Liver (tissue), 3 donors: ENCODE data around the gene MVB12A.

Experiments used
- CTCF ChIP-seq: fragments of 150-350 bp; IDR thresholded peaks from 2 replicates; pipeline ENCODE4 v1.5.1; 2017; ENCODE audit warnings: improper control_type of control experiment, low read depth, low read length; ENCODE audit not compliant: missing input control
- GABPA ChIP-seq, 2 donors: IDR thresholded peaks in 1 of 2; conservative IDR thresholded peaks in 1 of 2; 2 replicates each; pipeline ENCODE4 v1.6.1; 2016; ENCODE audit warnings: antibody characterized with exemption in 2 of 2, mild to moderate bottlenecking in 1 of 2, moderate library complexity in 1 of 2
- JUND ChIP-seq, 2 donors: IDR thresholded peaks; 2 replicates each; pipeline ENCODE4 v1.6.1; 2016; ENCODE audit warnings: antibody characterized with exemption in 2 of 2
- SP1 ChIP-seq: IDR thresholded peaks from 2 replicates; pipeline ENCODE4 v1.6.1; 2018; ENCODE audit warnings: antibody characterized with exemption, mild to moderate bottlenecking
- TAF1 ChIP-seq: conservative IDR thresholded peaks from 2 replicates; pipeline ENCODE4 v1.6.1; 2016; ENCODE audit warnings: antibody characterized with exemption, mild to moderate bottlenecking
- TF ChIP-seq, protein P1 (sequence below): IDR thresholded peaks from 2 replicates; pipeline ENCODE4 v1.6.1; 2016; ENCODE audit warnings: antibody characterized with exemption, mild to moderate bottlenecking
- donor health status: healthy.
- donor health status: healthy.

- TF ChIP-seq CTCF (no peak), GABPA (IDR thresholded peaks at IDR 0.05 in 1 of 2, conservative IDR thresholded peaks at IDR 0.05 in 1 of 2) (no peak), SP1 (no peak), JUND (IDR thresholded peaks at IDR 0.05) (no peak), TAF1 (no peak)
- TF ChIP-seq, protein P1, sequence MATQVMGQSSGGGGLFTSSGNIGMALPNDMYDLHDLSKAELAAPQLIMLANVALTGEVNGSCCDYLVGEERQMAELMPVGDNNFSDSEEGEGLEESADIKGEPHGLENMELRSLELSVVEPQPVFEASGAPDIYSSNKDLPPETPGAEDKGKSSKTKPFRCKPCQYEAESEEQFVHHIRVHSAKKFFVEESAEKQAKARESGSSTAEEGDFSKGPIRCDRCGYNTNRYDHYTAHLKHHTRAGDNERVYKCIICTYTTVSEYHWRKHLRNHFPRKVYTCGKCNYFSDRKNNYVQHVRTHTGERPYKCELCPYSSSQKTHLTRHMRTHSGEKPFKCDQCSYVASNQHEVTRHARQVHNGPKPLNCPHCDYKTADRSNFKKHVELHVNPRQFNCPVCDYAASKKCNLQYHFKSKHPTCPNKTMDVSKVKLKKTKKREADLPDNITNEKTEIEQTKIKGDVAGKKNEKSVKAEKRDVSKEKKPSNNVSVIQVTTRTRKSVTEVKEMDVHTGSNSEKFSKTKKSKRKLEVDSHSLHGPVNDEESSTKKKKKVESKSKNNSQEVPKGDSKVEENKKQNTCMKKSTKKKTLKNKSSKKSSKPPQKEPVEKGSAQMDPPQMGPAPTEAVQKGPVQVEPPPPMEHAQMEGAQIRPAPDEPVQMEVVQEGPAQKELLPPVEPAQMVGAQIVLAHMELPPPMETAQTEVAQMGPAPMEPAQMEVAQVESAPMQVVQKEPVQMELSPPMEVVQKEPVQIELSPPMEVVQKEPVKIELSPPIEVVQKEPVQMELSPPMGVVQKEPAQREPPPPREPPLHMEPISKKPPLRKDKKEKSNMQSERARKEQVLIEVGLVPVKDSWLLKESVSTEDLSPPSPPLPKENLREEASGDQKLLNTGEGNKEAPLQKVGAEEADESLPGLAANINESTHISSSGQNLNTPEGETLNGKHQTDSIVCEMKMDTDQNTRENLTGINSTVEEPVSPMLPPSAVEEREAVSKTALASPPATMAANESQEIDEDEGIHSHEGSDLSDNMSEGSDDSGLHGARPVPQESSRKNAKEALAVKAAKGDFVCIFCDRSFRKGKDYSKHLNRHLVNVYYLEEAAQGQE, result no peak
These were observed 40.6 kb upstream of the MVB12A start for GRCh38 chr19:17379221-17379631.
